ENCODE data around the gene ALPG. TPM values are rescaled to one million over a fixed set of nuclear protein-coding genes. Genes with fewer than 3 reads are reported as not detected.

Gene ALPG
- total RNA-seq, 3 donors from 2014 or later (not counting 1 experiment from before 2014, with no cell fraction given), result not detected

DNA sequence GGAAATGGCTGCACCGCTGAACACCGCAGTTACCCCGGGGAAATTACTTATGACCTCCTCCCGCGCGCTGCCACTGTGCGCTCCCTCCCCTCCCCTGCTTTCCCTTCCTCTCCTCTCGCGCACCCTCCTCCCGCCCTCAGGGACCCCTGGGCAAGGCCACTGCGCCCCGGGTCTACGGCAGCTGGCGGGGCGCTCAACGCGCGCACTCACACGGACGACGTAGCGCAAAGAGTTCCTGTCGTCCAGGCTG lies 20.2 kb upstream of the ALPG start:
- intact Hi-C loops (cut with micrococcal nuclease), result no loop called here
- no peak for DNase-seq
- Mint-ChIP-seq H3K9me3 (no peaks in the 10 kb centered on the region), H3K4me3 (no peak overlapping the region), H3K36me3 (no peaks in the 10 kb centered on the region), H3K27ac (no peak overlapping the region), H3K4me1 (no peaks in the 10 kb centered on the region), H3K27me3 (ENCODE audit: low read depth in 2 of 2) (peaks cover 24 to 44% of the 10 kb centered on the region in 2 donors)
- Histone ChIP-seq H3K4me3 (ENCODE audit: low read length) (no peak overlapping the region), H3K4me1 (ENCODE audit: control insufficient read depth, insufficient read depth, low read length) (no peaks in the 10 kb centered on the region), H3K27ac (ENCODE audit: low read length) (no peak overlapping the region), H3K27me3 (ENCODE audit: control insufficient read depth, insufficient read depth, low read length) (peaks cover 2% of the 10 kb centered on the region), H3K9me3 (ENCODE audit: control insufficient read depth, insufficient read depth, low read length) (no peaks in the 10 kb centered on the region), H3K36me3 (ENCODE audit: control insufficient read depth, insufficient read depth, low read length) (no peaks in the 10 kb centered on the region)
- WGBS (ENCODE audit: insufficient coverage), result 55% methylated on average over 23 of the region's 23 CpGs
- TF ChIP-seq, protein P1, sequence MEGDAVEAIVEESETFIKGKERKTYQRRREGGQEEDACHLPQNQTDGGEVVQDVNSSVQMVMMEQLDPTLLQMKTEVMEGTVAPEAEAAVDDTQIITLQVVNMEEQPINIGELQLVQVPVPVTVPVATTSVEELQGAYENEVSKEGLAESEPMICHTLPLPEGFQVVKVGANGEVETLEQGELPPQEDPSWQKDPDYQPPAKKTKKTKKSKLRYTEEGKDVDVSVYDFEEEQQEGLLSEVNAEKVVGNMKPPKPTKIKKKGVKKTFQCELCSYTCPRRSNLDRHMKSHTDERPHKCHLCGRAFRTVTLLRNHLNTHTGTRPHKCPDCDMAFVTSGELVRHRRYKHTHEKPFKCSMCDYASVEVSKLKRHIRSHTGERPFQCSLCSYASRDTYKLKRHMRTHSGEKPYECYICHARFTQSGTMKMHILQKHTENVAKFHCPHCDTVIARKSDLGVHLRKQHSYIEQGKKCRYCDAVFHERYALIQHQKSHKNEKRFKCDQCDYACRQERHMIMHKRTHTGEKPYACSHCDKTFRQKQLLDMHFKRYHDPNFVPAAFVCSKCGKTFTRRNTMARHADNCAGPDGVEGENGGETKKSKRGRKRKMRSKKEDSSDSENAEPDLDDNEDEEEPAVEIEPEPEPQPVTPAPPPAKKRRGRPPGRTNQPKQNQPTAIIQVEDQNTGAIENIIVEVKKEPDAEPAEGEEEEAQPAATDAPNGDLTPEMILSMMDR (IDR thresholded peaks at IDR 0.05), result no peak
- ATAC-seq, result no peak

DNA sequence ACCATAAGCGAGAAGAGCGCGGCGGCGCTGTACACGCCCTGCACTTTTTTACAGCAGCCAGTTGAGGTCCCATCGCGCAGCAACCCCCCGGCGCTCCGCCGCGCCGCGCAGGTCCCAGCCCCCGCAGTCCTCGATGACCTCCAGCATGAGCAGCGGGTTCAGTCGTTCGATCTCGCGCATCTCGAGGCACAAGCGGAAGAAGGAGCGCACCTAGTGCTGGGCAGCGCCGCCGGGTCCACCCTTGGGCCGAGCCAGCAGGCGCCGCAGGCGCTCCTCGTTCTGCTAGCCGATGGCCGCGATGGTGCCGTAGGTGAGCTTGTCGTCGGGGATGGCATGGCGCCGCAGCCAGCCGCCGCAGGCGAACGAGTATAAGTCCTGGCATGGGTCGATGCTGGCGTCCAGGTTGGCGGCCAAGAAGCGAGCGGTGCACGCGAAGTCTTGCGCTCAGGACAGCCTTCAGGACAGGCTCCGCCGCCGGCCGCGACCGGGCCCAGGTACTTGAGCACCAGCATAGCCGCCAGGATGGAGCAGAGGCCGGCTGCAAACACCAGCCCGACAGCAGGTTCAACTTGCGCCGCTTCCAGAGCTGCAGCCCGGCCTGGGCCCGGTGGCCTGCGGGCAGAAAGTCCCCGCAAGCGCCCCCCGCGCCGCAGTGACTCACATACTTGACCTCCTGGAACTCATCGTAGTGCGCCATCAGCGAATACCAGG lies 19.7 kb upstream of the ALPG start:
- intact Hi-C loops (cut with micrococcal nuclease), result no loop called here
- Mint-ChIP-seq H3K4me1 (no peaks in the 10 kb centered on the region), H3K9me3 (no peaks in the 10 kb centered on the region), H3K36me3 (no peaks in the 10 kb centered on the region), H3K27ac (no peak overlapping the region), H3K4me3 (no peak overlapping the region), H3K27me3 (ENCODE audit: low read depth in 2 of 2) (peaks cover 22 to 44% of the 10 kb centered on the region in 2 donors)
- WGBS (ENCODE audit: insufficient coverage), result 79% methylated on average over 75 of the region's 75 CpGs
- Histone ChIP-seq H3K4me1 (ENCODE audit: control insufficient read depth, insufficient read depth, low read length) (no peaks in the 10 kb centered on the region), H3K4me3 (ENCODE audit: low read length) (no peak overlapping the region), H3K27ac (ENCODE audit: low read length) (no peak overlapping the region), H3K36me3 (ENCODE audit: control insufficient read depth, insufficient read depth, low read length) (no peaks in the 10 kb centered on the region), H3K9me3 (ENCODE audit: control insufficient read depth, insufficient read depth, low read length) (no peaks in the 10 kb centered on the region), H3K27me3 (ENCODE audit: control insufficient read depth, insufficient read depth, low read length) (peaks cover 2% of the 10 kb centered on the region)
- TF ChIP-seq, protein P1 (IDR thresholded peaks at IDR 0.05), result no peak
- ATAC-seq, result no peak
- no peak for DNase-seq

DNA sequence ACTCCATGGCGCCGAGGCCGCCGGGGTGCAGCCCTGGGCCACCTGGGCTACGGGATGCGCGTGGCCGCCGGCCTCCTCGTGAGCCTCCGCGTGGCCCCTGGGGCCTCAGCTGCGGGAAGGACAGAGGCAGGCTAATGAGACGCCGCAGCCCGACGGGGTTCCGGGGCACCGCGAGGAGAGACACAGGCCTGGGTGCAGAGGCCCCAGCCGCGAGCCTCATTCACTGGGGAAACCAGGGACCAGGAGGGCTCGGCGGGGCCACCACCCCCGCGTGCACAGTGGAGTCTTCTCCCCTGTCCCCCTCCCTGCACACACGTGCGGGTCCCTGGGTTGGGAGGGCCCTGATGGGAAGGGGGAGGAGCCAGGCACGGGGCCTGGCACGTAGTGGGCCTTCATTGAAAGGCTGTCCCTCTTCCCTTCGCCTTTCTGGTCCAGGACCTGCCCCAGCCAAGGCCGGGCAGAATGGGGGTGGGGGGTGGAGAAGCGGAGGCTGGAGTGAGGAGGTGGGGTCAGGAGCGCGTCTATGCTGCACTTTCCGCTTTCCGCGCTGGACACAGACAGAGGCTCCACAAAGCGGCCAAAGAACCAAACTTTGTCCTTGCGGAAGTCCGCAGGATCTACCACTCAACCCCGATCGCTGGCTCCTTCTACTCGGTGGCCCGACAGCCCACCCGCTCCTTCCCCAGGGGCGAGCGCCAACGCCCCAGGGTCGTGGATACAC lies 19.0 kb upstream of the ALPG start:
- peaks cover 2% of the 10 kb centered on the region for H3K27me3 ChIP-seq (ENCODE audit: control insufficient read depth, insufficient read depth, low read length)
- no peaks in the 10 kb centered on the region for H3K9me3 ChIP-seq (ENCODE audit: control insufficient read depth, insufficient read depth, low read length)
- Mint-ChIP-seq H3K4me3 (no peak overlapping the region), H3K9me3 (no peaks in the 10 kb centered on the region), H3K36me3 (no peaks in the 10 kb centered on the region), H3K27me3 (ENCODE audit: low read depth in 2 of 2) (peaks cover 22 to 44% of the 10 kb centered on the region in 2 donors), H3K4me1 (no peaks in the 10 kb centered on the region), H3K27ac (no peak overlapping the region)
- H3K36me3 ChIP-seq (ENCODE audit: control insufficient read depth, insufficient read depth, low read length), result no peaks in the 10 kb centered on the region
- H3K27ac ChIP-seq (ENCODE audit: low read length), result no peak overlapping the region
- no peak overlapping the region for H3K4me3 ChIP-seq (ENCODE audit: low read length)
- no peak for ATAC-seq
- no peaks in the 10 kb centered on the region for H3K4me1 ChIP-seq (ENCODE audit: control insufficient read depth, insufficient read depth, low read length)
- DNase-seq, result no peak
- 83% methylated on average over 48 of the region's 50 CpGs for WGBS (ENCODE audit: insufficient coverage)
- intact Hi-C loops (cut with micrococcal nuclease), result no loop called here
- TF ChIP-seq, protein P1 (IDR thresholded peaks at IDR 0.05), result no peak
